K562 (cell line): ENCODE results near the gene NQO2. TPM values are rescaled to one million over a fixed set of nuclear protein-coding genes. Genes with fewer than 3 reads are reported as not detected.

ENCODE experiments used
- ASH1L ChIP-seq: fragments of 450-650 bp; IDR thresholded peaks from 2 replicates; pipeline ENCODE4 v1.6.1; 2018; ENCODE audit warnings: borderline replicate concordance, mild to moderate bottlenecking, low read depth; ENCODE audit not compliant: partially characterized antibody
- CBFB ChIP-seq: sonication (generic); formaldehyde crosslinking; IDR thresholded peaks from 2 replicates; pipeline ENCODE4 v1.4.0; 2020; ENCODE audit warnings: mild to moderate bottlenecking, missing genetic modification reagents
- CCNT2 ChIP-seq: IDR thresholded peaks from 2 replicates; pipeline ENCODE4 v1.6.1; 2011; ENCODE audit warnings: borderline replicate concordance, low read depth, mild to moderate bottlenecking, moderate library complexity, mixed read lengths, low read length; ENCODE audit not compliant: insufficient read length; ENCODE audit errors: extremely low read depth
- CHCHD3 ChIP-seq: fragments of 250-450 bp; sonication (Bioruptor Pico); IDR thresholded peaks from 2 replicates; pipeline ENCODE4 v2.1.2; 2022; ENCODE audit warnings: mild to moderate bottlenecking
- CREBBP ChIP-seq: IDR thresholded peaks from one replicate; pipeline ENCODE4 v1.6.1; 2012; ENCODE audit warnings: low read depth, mild to moderate bottlenecking, control low read depth, inconsistent platforms, low read length
- EP400 ChIP-seq: fragments of 450-650 bp; IDR thresholded peaks from 2 replicates; pipeline ENCODE4 v1.6.1; 2017; ENCODE audit warnings: antibody characterized with exemption, mild to moderate bottlenecking, moderate library complexity
- HMBOX1 ChIP-seq: sonication (generic); IDR thresholded peaks from 2 replicates; pipeline ENCODE4 v1.6.1; 2016
- KAT2B ChIP-seq: IDR thresholded peaks from one replicate; pipeline ENCODE4 v1.6.1; 2012; ENCODE audit warnings: low read depth, mild to moderate bottlenecking, control low read depth, inconsistent platforms, low read length, moderate library complexity
- MTA2 ChIP-seq: fragments of 450-650 bp; IDR thresholded peaks from 2 replicates; pipeline ENCODE4 v1.6.1; 2016; ENCODE audit warnings: low read depth
- POLR2B ChIP-seq: fragments of 450-650 bp; IDR thresholded peaks from 2 replicates; pipeline ENCODE4 v1.6.1; 2018; ENCODE audit warnings: low read depth; ENCODE audit not compliant: partially characterized antibody
- REST ChIP-seq, 2 experiments: fragments of 450-650 bp; formaldehyde crosslinking in 1 of 2; IDR thresholded peaks; 2 replicates each; pipeline versions ENCODE4 v1.4.0 to v1.6.1; 2014 to 2020; ENCODE audit warnings: mild to moderate bottlenecking in 2 of 2, borderline replicate concordance in 1 of 2, low read depth in 1 of 2
- RNF219 ChIP-seq: fragments of 250-450 bp; sonication (Bioruptor Pico); IDR thresholded peaks from 2 replicates; pipeline ENCODE4 v1.5.0; 2022; ENCODE audit warnings: mild to moderate bottlenecking
- SAFB2 ChIP-seq: fragments of 200-400 bp; formaldehyde crosslinking; IDR thresholded peaks from 2 replicates; pipeline ENCODE4 v1.6.1; 2018; ENCODE audit warnings: borderline replicate concordance, low read length, low read depth, moderate library complexity; ENCODE audit not compliant: severe bottlenecking
- SIN3B ChIP-seq: fragments of 450-650 bp; IDR thresholded peaks from 2 replicates; pipeline ENCODE4 v1.6.1; 2017; ENCODE audit warnings: low read depth, mild to moderate bottlenecking, moderate library complexity
- SMC3 ChIP-seq: conservative IDR thresholded peaks from 2 replicates; pipeline ENCODE4 v1.6.1; 2011; ENCODE audit warnings: low read depth, low read length, improper control_type of control experiment; ENCODE audit not compliant: insufficient read depth
- USF2 ChIP-seq: sonication (generic); formaldehyde crosslinking; IDR thresholded peaks from 2 replicates; pipeline ENCODE4 v1.5.0; 2020; ENCODE audit warnings: missing genetic modification reagents
- ZNF274 ChIP-seq: IDR thresholded peaks from 2 replicates; pipeline ENCODE4 v1.6.1; 2011; ENCODE audit warnings: low read depth, mild to moderate bottlenecking, low read length, moderate library complexity, borderline replicate concordance
- polyA plus RNA-seq, 8 experiments: library from polyadenylated mRNA; depleted of rRNA in 4 of 8; stranded (reverse) in 5 of 8; unstranded in 3 of 8; fragments of >200 nt; fragmentation: Nextera tagmentation in 2 of 8; fragmentation: Illumina TruSeq in 1 of 8; extraction: Ambion mirVana in 2 of 8; extraction: Trizol in 1 of 8; gene quantifications; 2 replicates each; pipeline versions ENCODE4 v1.2.1 to v1.2.3, GENCODE V29; 2011 to 2014; ENCODE audit warnings: inconsistent platforms in 1 of 8, missing spikeins in 1 of 8
- total RNA-seq, 7 experiments: library from RNA; depleted of rRNA in 6 of 7; stranded (reverse); fragments of >200 nt in 6 of 7; fragmentation: Illumina TruSeq in 2 of 7; extraction: Trizol in 2 of 7; gene quantifications; 2 replicates each; pipeline versions ENCODE4 v1.2.1 to v1.2.3, GENCODE V29; 2011 to 2021; ENCODE audit warnings: low replicate concordance in 1 of 7

Gene NQO2
- total and polyA plus RNA-seq, 9 of the 15 experiments (the other 6 are each of a cell fraction or from before 2014, with no cell fraction given), result 54.6 to 214 (median 116) TPM

GRCh38 chr6:2988094-2988425 is 11.6 kb upstream of the NQO2 start (continued):
- no peak for TF ChIP-seq REST (IDR thresholded peaks at IDR 0.05; ENCODE audit: borderline replicate concordance)
- TF ChIP-seq REST (CRISPR knock-in tag; IDR thresholded peaks at IDR 0.05; ENCODE audit: low read depth), result no peak
- no peak for TF ChIP-seq CBFB (CRISPR knock-in tag)
- TF ChIP-seq RNF219, result no peak
- TF ChIP-seq HMBOX1, result no peak
- TF ChIP-seq CHCHD3 (CRISPR knock-in tag), result no peak
- peak; percentile 42 for TF ChIP-seq POLR2B
- TF ChIP-seq ASH1L, result peak; percentile 48
- TF ChIP-seq USF2 (CRISPR knock-in tag), result no peak
- no peak for TF ChIP-seq SAFB2
- no peak for TF ChIP-seq SMC3
- TF ChIP-seq ZNF274, result no peak
- TF ChIP-seq SIN3B, result no peak
- no peak for TF ChIP-seq KAT2B
- TF ChIP-seq CCNT2, result no peak
- TF ChIP-seq MTA2, result no peak
- TF ChIP-seq EP400, result no peak
- TF ChIP-seq CREBBP, result no peak
